HT1080 (cell line): ENCODE data around the gene FBXL2. TPM values are rescaled to one million over a fixed set of nuclear protein-coding genes. Genes with fewer than 3 reads are reported as not detected.

ENCODE experiments used
- DNase-seq: peaks from one replicate; pipeline ENCODE4 v3.0.0-alpha.2; 2015; ENCODE audit warnings: low read depth
- polyA plus RNA-seq, 2 experiments: library from polyadenylated mRNA; depleted of rRNA; stranded (reverse); fragments of >200 nt; gene quantifications; 2 replicates each; pipeline ENCODE4 v1.2.3, GENCODE V29; 2015
- total RNA-seq: library from RNA; depleted of rRNA; stranded (reverse); fragments of >200 nt; shearing (Covaris generic); gene quantifications from 2 replicates; pipeline ENCODE4 v1.2.3, GENCODE V29; 2014; rRNA removed

Gene FBXL2, protein sequence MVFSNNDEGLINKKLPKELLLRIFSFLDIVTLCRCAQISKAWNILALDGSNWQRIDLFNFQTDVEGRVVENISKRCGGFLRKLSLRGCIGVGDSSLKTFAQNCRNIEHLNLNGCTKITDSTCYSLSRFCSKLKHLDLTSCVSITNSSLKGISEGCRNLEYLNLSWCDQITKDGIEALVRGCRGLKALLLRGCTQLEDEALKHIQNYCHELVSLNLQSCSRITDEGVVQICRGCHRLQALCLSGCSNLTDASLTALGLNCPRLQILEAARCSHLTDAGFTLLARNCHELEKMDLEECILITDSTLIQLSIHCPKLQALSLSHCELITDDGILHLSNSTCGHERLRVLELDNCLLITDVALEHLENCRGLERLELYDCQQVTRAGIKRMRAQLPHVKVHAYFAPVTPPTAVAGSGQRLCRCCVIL
- total RNA-seq: 5.9 and 7.1 TPM in 2 replicates
- polyA plus RNA-seq (2015; cell fraction: cytosol; rRNA removed): 10.1 and 12.6 TPM in 2 replicates
- 28.7 and 32.0 TPM in 2 replicates for polyA plus RNA-seq (2015; cell fraction: nucleus; rRNA removed)

DNA sequence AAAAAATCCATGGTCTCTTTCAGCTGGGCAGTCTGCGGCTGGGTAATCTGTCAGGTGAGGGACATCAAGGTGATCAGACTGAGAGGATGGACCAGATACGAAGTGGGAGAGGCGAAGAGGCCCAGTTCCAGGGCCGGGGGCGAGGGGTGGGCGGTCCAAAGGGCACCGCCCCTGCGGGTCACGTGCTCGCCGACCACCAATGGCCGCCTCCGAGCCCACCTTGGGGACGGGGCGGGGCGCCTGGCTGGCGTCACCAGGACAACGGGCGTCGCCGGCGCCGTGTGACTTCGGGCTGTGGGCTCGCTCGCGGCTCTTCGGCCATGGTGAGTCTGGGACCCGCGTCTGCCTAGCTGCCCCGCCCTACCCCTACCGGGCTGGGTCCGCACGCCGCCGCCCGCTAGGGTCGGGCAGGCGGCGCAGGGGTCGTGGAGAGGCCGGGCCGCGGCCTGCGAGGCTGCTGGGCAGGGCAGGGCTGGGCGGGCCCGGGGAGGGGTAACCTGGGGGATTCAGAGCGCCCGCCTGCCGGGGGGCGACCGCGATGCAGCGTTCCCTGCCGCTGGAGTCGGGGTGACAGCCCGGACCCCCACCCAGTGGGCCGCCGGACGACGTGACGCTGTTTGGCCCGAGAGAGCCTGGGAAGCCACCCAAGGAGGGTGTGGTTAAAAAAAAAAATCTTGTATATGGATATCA, at the start of gene FBXL2:
Gene FBXL2, plus strand, starts transcription at position 250 of the 690 bp plus-strand sequence. Its CDS starts 71 bp downstream, at position 321.
- DNase-seq: peak; percentile 76

DNA sequence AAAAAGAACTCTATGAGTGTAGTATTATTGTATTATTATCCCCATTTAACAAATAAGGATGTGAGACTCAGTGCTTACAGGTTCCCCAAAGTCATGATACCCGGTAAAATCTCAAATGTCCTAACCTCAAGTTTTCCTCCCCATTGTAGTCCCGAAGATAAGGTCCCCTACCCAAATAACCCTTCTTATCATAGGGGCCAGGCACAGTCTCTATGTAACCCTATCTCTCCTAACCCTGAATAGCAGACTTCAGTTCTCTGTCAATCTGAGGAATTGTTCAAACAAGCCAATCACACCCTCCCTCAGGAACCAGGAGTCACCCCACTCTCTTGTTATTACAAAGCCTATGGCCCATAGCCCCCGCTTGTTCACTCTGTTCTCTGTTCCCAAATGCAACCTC, 48.2 kb upstream of the FBXL2 start:
- no peak for DNase-seq

DNA sequence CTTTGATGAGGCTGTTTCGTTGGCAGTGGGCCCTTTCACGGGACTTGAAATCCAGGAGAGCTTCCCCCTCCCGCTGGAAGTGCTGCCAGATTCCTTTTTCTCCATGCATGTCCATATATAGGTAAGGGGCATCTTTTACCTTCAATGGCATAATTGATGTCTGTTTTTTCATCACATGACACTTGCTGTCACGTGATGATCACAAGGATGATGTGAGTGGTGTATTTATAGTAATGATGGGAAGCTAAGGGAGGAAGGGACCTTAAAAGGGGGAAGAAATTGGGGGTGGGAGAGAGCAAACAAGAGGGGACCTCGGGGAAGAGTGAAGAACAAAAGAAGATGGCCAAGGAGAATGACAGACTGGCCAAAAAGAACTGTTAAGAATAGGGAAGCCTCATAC, 47.3 kb upstream of the FBXL2 start:
- no peak for DNase-seq

DNA sequence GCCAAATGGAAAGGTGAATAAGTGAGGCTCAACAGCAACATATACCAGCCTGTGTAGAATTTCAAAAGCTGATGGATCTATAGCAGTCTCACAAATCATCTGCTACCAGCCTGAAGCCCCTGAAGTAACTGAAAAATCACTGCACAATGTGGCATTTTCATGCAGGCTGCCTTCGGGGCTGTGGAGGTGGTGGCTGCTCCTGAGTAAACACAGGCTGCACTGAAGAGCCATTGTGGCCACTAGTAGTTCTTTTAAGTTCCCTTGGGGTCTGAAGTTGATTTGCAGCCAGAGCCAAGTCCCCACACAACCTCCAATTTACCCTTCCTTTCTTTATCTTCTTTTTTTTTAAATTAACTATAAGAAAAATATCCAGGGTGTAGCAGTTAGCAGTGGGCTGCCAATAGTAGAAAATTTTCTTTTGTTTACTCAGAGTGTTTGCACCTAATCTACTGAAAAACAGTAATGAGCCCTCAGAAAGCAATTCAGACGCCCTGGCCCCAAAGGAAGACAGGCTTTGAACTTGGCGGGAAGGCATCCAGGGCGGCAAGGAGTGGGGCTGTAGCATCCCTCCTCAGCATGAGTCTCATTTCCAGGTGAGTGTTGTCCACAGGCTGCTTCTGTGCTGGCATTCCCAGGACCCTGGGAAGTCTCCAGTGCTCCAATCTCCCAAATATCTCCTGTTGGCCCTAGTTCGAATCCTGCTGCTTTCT, 45.3 kb upstream of the FBXL2 start:
- DNase-seq: no peak

DNA sequence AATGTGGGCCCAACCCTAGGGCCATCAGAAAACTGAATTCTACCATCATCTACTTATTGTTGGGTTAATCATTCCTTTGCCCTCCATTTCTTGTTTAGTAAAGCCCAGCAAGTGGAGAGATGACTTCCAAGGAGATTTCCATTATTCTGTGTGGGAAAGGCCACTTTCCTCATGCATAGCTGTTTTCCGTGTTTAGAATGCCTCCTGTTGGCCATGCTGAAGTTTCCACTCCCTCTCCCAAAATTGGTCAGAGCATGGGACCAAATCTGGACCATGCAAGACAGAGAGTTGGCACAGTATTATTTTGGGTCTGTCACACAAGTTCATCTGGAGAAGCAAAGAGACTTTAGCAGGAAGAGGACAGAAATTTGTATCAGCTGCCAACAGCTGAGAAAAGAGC, 43.4 kb upstream of the FBXL2 start:
- no peak for DNase-seq

DNA sequence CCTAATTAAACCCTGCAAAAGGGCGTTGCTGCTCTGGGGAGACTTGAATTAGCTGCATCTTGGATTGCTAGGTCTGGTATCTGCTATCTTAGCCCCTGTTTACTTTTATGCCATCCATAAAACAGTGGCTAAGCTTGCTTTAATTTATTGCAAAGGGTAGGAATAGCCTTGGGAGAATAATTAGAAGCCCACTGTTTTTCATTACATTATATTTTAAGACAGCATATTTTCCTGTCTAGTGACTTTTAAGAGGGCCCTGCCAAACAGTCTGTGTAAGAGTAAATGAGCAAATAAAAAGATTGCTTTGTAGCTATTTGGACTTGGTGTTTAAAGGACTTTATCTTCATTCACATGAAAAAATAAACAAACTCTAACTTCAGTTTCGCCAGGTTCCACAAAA, 41.2 kb upstream of the FBXL2 start:
- DNase-seq: no peak

DNA sequence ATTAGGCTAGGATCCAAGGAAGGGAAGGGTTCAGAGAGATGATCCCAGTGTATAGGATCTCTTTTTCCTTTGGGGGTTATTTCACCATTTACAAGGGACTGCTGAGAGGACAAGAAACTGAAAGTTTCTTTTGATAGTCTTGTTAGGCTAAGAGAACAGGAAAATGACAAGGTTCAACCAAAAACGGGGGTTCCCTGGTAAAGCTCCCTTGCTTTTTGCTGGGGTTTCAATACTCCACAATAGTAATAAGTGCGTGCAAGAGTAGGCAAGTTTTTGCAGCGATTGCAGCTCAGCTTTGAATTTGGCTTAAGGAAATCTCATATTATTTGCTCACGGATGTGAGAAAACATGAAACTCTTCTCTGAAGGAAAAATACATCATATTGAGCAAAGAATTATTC, 39.8 kb upstream of the FBXL2 start:
- DNase-seq: no peak

DNA sequence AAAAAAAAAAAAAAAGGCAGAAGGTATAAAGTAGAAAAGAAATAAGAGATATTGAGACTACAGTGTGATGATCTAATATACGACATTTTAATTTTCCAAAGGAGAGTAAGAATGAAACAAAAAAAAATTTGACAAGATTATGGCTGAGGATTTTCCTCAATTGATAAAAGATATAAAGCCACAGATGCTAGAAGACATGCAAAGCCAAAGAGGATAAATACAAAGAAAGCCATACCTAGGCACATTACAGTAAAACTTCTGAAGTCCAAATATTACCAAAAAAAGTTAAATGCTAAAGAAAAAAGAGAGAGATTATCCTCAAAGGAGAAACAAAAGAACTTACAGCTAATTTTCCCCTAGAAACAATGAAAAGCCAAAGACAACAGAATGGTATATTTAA, 38.3 kb upstream of the FBXL2 start:
- DNase-seq: no peak

DNA sequence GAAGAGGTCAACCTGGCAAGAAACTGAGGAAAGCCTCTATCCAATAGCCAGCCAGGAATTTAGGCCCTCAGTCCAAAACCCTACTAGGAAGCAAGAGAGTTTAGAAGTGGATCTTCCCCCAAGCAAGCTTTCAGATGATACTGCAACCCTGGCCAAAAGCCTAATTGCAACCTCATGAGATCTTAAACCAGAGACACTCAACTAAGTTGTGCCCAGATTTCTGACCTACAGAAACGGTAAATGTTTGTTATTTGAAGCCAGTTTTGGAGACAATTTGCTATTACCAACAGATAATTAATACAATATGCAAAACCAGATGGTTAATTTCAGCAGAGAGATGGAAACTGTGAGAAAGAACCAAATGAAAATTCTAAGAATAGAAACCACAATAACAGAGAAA, 37.0 kb upstream of the FBXL2 start:
- DNase-seq: no peak

DNA sequence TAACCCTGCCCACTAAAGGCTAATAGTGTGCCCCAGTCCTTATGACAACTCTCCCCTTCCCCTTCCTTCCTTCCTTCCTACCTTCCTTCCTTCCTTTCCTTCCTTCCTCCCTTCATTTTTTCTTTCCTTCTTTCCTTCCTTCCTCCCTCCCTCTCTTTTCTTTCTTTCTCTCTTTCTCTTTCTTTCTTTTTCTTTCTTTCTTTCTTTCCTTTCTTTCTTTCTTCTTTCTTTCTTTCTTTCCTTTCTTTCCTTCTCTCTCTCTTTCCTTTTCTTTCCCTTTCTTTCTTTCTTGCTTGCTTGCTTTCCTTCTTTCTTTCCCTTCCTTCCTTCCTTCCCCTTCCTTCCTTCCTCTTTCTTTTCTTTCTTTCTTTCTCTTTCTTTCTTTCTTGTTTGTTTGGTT, 30.5 kb upstream of the FBXL2 start:
- DNase-seq: no peak

DNA sequence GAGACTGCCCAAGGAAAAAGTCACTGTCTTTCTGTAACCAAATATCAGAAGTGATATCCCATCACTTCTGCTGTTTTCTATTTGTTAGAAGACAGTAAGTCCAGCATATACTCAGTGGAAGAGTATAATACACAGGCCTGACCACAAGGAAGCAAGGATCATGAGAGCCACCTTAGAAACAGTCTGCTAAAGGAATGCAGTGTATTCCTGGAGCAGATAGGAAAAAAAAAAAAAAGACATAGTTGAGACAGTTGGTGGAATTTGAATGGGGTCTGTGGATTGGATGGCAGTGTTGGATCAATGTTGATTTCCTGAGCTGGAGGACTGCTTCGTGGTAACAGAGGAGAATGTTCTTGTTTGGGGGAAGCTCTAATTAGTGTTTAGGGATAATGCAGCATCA, 26.5 kb upstream of the FBXL2 start:
- DNase-seq: peak; percentile 11

DNA sequence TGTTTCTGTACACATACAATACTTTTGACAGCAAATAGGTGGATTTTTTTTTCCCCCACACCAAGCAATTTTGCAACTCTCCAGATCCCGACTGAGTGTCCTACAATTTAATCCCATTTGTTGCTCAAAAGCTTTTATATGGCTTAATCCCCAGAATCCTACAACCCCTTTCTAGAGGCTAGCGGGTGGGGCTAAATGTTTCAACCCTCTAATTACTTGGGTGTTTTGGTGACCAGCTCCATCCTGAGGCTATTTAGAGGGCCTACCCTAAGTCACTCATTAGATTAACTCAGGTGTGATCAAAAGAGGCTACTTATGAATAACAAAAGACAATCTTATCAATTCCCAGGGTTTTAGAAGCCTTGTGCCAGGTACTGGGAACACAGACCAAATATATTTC, 21.0 kb upstream of the FBXL2 start:
- no peak for DNase-seq

DNA sequence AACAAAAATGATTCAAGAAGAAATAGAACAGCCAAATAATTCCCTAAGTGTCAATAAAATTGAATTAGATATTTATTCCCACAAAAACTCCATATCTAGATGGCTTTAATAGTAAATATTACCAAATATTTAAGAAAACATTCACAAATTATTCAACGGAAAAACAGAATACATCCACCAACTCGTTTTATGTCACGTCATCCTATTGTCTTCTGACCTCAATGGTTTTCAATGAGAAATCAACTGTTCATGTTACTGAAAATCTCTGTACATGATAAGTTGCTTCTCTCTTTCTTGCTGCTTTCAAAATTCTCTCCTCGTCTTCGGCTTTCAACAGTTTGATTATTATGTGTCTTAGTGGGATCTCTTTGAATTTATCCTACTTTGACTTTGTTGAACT, 17.1 kb upstream of the FBXL2 start:
- DNase-seq: no peak

DNA sequence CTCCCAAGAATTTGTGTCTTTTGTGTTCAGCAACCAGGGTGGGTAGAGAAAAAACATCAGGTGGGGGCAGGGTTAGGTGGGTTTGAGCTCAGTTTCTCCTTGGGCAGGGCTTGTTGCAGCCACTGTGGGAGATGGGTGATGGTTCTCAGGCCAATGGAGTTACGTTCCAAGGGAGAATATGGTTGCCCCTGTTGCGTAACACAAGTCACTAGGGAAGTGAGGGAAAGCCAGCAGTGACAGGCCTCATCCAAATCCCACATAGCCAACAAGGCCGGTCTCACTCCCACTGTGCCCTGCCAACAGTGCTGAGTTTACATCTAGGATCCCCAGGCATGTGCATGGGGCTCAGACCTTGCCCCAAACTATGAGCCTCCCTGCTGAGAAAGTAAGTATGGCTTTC, 7.9 kb upstream of the FBXL2 start:
- DNase-seq: no peak

DNA sequence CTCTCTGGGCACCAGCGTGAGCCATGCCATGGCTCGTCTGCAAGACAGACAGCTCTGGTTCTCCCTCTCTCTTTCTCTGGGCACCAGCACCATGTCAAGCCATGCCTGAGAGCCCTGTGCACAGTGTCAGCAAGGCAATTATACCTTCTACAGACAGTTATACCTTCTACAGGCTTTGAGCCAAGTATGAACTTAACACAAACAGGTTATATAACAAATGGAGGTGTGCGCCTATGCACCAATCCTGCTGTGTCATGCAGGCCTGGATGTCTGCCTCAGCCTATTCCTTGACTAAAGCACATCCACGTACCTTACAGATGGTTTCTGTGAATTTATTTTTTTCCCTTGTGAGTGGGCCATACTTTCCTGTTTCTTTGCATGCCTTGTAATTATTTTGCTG, 5.9 kb upstream of the FBXL2 start:
- no peak for DNase-seq

DNA sequence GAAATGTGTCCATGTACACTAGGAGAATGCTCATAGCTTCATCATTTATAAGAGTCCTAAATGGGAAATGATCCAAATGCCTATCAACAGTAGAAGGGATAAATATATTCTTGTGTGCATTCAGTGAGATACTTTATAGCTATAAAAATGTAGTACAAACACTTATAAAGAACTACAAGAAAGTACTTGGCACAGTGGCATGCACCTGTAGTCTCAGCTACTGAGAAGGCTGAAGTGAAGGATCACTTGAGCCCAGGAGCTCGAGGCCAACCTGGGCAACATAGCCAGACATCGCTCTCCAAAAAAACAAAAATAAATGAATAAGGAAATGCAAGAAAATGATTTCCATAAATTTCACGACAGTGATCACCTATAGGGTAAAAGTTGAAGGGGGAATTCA, 3.6 kb upstream of the FBXL2 start:
- DNase-seq: no peak

DNA sequence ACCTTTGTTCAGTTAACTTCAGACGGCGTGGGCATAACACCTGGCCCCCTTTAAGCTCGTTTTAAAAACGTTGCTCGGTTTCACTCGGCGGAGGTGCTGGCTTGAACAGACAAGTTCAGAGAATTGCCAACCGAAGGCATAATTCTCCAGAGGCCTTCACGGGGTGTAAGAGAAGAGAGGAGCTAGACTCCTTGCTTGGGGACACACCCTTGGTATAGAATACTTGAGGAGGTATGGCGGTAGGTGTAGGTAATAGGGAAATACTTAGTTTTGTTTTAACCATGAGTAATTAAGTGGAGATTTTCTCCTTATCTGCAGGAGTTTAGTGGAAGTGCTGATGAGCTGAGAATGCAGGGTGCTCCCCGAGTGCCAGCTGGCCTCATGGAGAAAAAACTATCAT, 921 bp downstream of the FBXL2 start:
- peak; percentile 10 for DNase-seq

DNA sequence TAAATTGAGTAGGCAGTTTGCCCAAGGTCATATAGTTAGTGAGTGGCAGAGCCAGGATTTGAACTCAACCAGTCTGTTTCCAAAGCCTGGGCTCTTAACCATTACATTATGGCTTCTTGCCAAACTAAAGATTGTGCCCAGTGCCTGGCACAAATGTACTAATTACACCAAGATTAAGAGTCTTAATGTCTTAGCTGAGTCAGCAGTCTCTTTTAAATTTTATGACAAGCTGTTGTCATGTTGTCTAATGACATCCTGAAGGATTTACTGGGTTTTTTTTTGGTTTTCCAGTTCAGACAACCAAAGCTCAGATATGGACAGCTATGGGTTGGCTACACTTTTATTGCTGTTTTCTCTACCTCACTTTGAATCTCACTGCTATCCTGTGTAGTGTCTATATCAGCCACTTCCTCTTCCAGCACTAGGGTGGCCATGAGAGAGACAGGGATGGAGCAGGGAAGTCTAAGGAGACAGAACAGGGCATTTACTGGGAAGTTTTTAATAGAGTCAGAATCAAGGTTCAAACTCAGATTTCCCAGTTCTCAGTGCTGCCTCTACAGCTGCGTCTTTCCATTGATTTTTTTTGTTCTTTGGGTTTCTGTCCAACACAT, 10.5 kb downstream of the FBXL2 start:
- no peak for DNase-seq

DNA sequence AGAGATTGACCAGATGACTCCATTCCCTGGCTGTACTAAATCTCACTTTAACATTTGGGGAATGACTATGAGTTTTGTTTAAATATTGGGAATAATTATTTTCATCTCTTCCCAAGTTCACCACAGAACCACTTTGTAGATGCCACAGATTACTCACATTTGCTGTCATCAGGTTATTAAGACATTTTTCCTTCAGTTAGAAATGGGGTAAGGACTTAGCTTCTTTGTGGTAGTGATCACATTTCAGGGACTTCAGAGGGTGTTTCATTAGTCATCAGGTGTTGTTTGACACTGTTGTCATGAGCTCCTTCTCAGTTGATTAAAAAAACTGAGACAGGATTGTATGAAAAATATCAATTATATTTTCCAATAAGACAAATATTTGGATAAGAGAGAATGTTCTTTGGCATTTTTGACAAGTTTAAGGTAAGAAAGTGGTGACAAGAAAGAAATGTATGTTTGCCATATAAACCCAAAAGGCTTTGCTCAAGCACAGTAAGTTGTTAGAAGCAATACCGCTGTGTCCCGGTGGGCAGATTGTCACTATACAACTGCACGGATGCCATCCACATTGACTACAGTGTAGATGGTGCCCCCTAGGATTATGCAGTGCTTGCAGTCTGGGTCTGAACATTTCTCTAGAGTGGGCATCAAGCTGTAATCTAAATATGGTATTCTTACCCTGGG, 22.3 kb downstream of the FBXL2 start:
- DNase-seq: peak; percentile 80

DNA sequence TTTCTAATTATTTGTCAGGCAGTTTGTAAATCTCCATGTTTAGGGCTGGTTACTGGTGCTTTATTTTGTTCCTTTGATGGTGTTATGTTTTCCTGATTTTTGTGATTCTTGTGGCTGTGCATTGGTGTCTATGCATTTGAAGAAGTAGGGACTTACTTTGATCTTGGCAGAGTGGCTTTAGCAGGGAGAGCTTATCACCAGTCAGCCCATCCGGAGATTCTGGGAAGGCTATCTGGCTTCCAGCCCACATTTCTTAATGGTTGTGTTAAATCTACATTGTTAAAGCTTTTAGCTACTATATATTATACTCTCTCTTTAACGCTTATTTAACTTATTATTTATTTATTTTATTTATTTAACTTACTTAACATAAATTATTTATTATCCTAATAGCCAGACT, 35.1 kb downstream of the FBXL2 start:
- DNase-seq: no peak

DNA sequence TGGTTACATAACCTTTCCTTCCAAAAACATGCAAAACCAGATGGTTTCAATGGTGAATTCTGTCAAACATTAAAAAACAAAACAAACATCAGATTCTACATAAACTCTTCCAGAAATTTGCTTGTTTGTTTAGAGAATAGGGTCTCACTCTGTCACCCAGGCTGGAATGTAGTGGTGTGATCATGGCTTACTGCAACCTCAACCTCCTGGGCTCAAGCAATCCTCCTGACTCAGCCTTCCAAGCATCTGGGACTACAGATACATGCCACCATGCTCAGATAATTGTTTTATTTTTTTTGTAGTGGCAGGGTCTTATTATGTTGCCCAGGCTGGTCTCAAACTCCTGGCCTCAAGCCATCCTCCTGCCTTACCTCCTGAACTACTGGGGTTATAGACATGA, 36.1 kb downstream of the FBXL2 start:
- DNase-seq: peak; percentile 51
